GM18511 (cell line): ENCODE results near the gene DDIT3.

Experiments
- ATAC-seq: cut with Tn5 transposase; IDR thresholded peaks from one replicate; pipeline ENCODE4 v1.9.1; 2021; ENCODE audit warnings: mild to moderate bottlenecking, moderate library complexity; ENCODE audit not compliant: unreplicated experiment

DDIT3 gene

GRCh38 chr12:57487597-57488401 lies 32.5 kb downstream of the DDIT3 start, which contains the start of gene MARS1:
TSS of gene MARS1 (plus strand) at chr12:57488068. CDS start at chr12:57488091, 23 bp downstream.
- peak; percentile 98 for ATAC-seq

GRCh38 chr12:57487055-57487596 lies 33.2 kb downstream of the DDIT3 start:
- ATAC-seq = no peak

- ATAC-seq = no peak
Observed at GRCh38 chr12:57485695-57486094, 34.6 kb downstream of the DDIT3 start.

GRCh38 chr12:57483466-57483865 lies 36.8 kb downstream of the DDIT3 start:
- ATAC-seq = no peak

- ATAC-seq = no peak
Observed at GRCh38 chr12:57481671-57482070, 38.6 kb downstream of the DDIT3 start.

GRCh38 chr12:57479376-57480115 lies 40.8 kb downstream of the DDIT3 start, which contains the start of gene ARHGAP9:
TSS of gene ARHGAP9 (minus strand) at chr12:57479866. CDS start at chr12:57479406, 460 bp downstream.
- peak; percentile 32 for ATAC-seq

- ATAC-seq = no peak
Observed at GRCh38 chr12:57479043-57479375, 41.3 kb downstream of the DDIT3 start.

GRCh38 chr12:57477710-57478681 lies 42.3 kb downstream of the DDIT3 start:
- peak; percentile 51 for ATAC-seq

GRCh38 chr12:57476993-57477709 lies 43.2 kb downstream of the DDIT3 start:
- ATAC-seq = no peak

- peak; percentile 47 for ATAC-seq
Observed at GRCh38 chr12:57476162-57476992, 43.9 kb downstream of the DDIT3 start.

GRCh38 chr12:57475271-57476161 lies 44.8 kb downstream of the DDIT3 start:
- ATAC-seq = no peak

- no peak for ATAC-seq
Observed at GRCh38 chr12:57474862-57475261, 45.5 kb downstream of the DDIT3 start.

GRCh38 chr12:57474430-57474829 lies 45.9 kb downstream of the DDIT3 start:
- ATAC-seq = no peak

GRCh38 chr12:57473886-57474285 lies 46.4 kb downstream of the DDIT3 start:
- ATAC-seq = no peak

- ATAC-seq = no peak
Observed at GRCh38 chr12:57473392-57473791, 46.9 kb downstream of the DDIT3 start.

- no peak for ATAC-seq
Observed at GRCh38 chr12:57472391-57472790, 47.9 kb downstream of the DDIT3 start.

GRCh38 chr12:57471661-57472060 lies 48.7 kb downstream of the DDIT3 start:
- no peak for ATAC-seq
